ENCODE results near the gene GPR143. TPM values are rescaled to one million over a fixed set of nuclear protein-coding genes. Genes with fewer than 3 reads are reported as not detected.

The GPR143 gene
- total and polyA plus RNA-seq, 9 of the 15 experiments (the other 6 are each of a cell fraction or from before 2014, with no cell fraction given) = not detected

DNA sequence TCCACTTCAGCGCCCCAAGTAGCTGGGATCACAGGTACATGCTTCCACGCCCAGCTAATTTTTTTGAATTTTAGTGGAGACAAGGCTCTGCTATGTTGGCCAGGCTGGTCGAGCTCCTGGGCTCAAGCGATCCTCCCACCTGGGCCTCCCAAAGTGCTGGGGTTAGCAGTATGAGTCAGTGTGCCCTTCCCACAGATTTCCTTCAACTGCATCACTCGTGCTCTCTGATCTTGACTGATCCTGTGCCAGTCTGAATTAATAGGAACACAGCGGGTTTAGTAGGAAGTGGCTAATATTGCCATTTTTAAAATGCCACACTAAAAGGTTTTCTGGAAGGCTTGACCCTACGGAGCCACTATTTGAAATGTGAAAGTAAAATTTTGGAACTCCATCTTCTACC lies 16.3 kb upstream of the GPR143 start:
- Histone ChIP-seq H3K9me1 (ENCODE audit: control insufficient read depth, insufficient read depth, low read length) (no peaks in the 10 kb centered on the region), H3K4me2 (ENCODE audit: insufficient read depth, low read length) (no peak overlapping the region), H3K27ac (ENCODE audit: extremely low read depth, low read depth, low read length) (no peak overlapping the region), H3K79me2 (ENCODE audit: control insufficient read depth, insufficient read depth, low read length) (no peaks in the 10 kb centered on the region), H3K9me3 (replicated peaks; ENCODE audit: control insufficient read depth, insufficient read depth, low read depth, low read length) (no peaks in the 10 kb centered on the region), H4K20me1 (replicated peaks; ENCODE audit: control insufficient read depth, insufficient read depth, low read length) (no peaks in the 10 kb centered on the region), H3K36me3 (ENCODE audit: control insufficient read depth, insufficient read depth, low read length) (no peaks in the 10 kb centered on the region), H3K4me3 (no peak overlapping the region), H3K4me1 (replicated peaks in 1 of 2; ENCODE audit: control insufficient read depth in 2 of 2, insufficient read depth in 2 of 2, low read length in 2 of 2) (peaks cover 0 to 7% of the 10 kb centered on the region in 2 experiments; a peak in 1 of 5 replicates), H3K27me3 (ENCODE audit: control insufficient read depth in 2 of 2, insufficient read depth in 2 of 2, low read length in 2 of 2) (peaks cover 0 to 8% of the 10 kb centered on the region in 2 experiments; a peak in 2 of 5 replicates), H2AFZ (ENCODE audit: low read depth, low read length) (no peak overlapping the region), H3K9ac (ENCODE audit: insufficient read depth in 1 of 2, low read depth in 2 of 2, low read length in 2 of 2) (no peak overlapping the region)
- in situ Hi-C loops (cut with MboI) (no loop called here), intact Hi-C loops (cut with micrococcal nuclease) (no loop called here)
- CTCF ChIA-PET (ENCODE audit: low intra/inter-chr PET ratio) = no interaction called here
- WGBS (ENCODE audit: insufficient coverage, low coverage, missing lambda C conversion rate) = 1% methylated on average over 7 of the region's 7 CpGs
- BruUV-seq (replicated peaks) = no TSS peak
- POLR2A ChIA-PET = no interaction called here
- TF ChIP-seq HNRNPUL1 (IDR thresholded peaks at IDR 0.05; ENCODE audit: low read length) = no peak
- TF ChIP-seq ZNF253 (CRISPR knock-in tag; conservative IDR thresholded peaks at IDR 0.05) = no peak
- no peak for TF ChIP-seq BMI1 (IDR thresholded peaks at IDR 0.05; ENCODE audit: low read length)
- no peak for TF ChIP-seq SETDB1 (IDR thresholded peaks at IDR 0.05; ENCODE audit: low read length)
- no peak for TF ChIP-seq ZNF143 (CRISPR knock-in tag; IDR thresholded peaks at IDR 0.05)
- TF ChIP-seq, protein P1, sequence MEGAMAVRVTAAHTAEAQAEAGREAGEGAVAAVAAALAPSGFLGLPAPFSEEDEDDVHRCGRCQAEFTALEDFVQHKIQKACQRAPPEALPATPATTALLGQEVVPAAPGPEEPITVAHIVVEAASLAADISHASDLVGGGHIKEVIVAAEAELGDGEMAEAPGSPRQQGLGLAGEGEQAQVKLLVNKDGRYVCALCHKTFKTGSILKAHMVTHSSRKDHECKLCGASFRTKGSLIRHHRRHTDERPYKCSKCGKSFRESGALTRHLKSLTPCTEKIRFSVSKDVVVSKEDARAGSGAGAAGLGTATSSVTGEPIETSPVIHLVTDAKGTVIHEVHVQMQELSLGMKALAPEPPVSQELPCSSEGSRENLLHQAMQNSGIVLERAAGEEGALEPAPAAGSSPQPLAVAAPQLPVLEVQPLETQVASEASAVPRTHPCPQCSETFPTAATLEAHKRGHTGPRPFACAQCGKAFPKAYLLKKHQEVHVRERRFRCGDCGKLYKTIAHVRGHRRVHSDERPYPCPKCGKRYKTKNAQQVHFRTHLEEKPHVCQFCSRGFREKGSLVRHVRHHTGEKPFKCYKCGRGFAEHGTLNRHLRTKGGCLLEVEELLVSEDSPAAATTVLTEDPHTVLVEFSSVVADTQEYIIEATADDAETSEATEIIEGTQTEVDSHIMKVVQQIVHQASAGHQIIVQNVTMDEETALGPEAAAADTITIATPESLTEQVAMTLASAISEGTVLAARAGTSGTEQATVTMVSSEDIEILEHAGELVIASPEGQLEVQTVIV (CRISPR knock-in tag; IDR thresholded peaks at IDR 0.05; ENCODE audit: borderline replicate concordance) = no peak
- TF ChIP-seq NEUROD1 (IDR thresholded peaks at IDR 0.05; ENCODE audit: borderline replicate concordance, low read depth, low read length, partially characterized antibody) = no peak
- no peak for TF ChIP-seq ZBTB33 (CRISPR knock-in tag; IDR thresholded peaks at IDR 0.05)
- no peak for TF ChIP-seq NRF1 (conservative IDR thresholded peaks at IDR 0.05 in 1 of 2, IDR thresholded peaks at IDR 0.05 in 1 of 2)
- no peak for TF ChIP-seq JUN (IDR thresholded peaks at IDR 0.05; ENCODE audit: borderline replicate concordance, low read depth, low read length)
- no peak for TF ChIP-seq JUN (CRISPR knock-in tag; IDR thresholded peaks at IDR 0.05; ENCODE audit: borderline replicate concordance)
- no peak for TF ChIP-seq MTA3 (IDR thresholded peaks at IDR 0.05; ENCODE audit: borderline replicate concordance)
- no peak for TF ChIP-seq RBM34 (IDR thresholded peaks at IDR 0.05; ENCODE audit: borderline replicate concordance, insufficient read depth, low read length)
- TF ChIP-seq FOXA1 (IDR thresholded peaks at IDR 0.05; ENCODE audit: borderline replicate concordance) = no peak
- no peak for TF ChIP-seq KAT2B (IDR thresholded peaks at IDR 0.05; ENCODE audit: low read depth, low read length)
- no peak for TF ChIP-seq EP400 (IDR thresholded peaks at IDR 0.05)
- TF ChIP-seq ATF7 (IDR thresholded peaks at IDR 0.05) = no peak
- TF ChIP-seq MTF1 (CRISPR knock-in tag; IDR thresholded peaks at IDR 0.05; ENCODE audit: borderline replicate concordance) = no peak
- no peak for TF ChIP-seq CC2D1A (IDR thresholded peaks at IDR 0.05)
- TF ChIP-seq SRSF7 (optimal IDR thresholded peaks at IDR 0.05; ENCODE audit: low read depth, low read length) = no peak
- TF ChIP-seq ZNF324 (CRISPR knock-in tag; IDR thresholded peaks at IDR 0.05) = no peak
- ATAC-seq (no peak), DNase-seq (ENCODE audit: extremely low read depth in 1 of 4, low spot score in 3 of 4) (no peak), FAIRE-seq (no peak)
